ENCODE data around the gene CDH4. TPM values are rescaled to one million over a fixed set of nuclear protein-coding genes. Genes with fewer than 3 reads are reported as not detected.

Gene CDH4
- total RNA-seq, 1 donor, result 0.18 TPM

- no peak overlapping the region for H3K4me3 ChIP-seq (ENCODE audit: low read depth, low read length)
- no peak for TF ChIP-seq CTCF (IDR thresholded peaks at IDR 0.05; ENCODE audit: insufficient read depth, low read length)
- DNase-seq (ENCODE audit: low read depth), result no peak
Measured at GRCh38 chr20:61755971-61756845, 504.1 kb downstream of the CDH4 start.

GRCh38 chr20:61756966-61757677, 505.1 kb downstream of the CDH4 start:
- H3K4me3 ChIP-seq (ENCODE audit: low read depth, low read length), result no peak overlapping the region
- no peak for DNase-seq (ENCODE audit: low read depth)
- no peak for TF ChIP-seq CTCF (IDR thresholded peaks at IDR 0.05; ENCODE audit: insufficient read depth, low read length)

GRCh38 chr20:61757678-61758563, 505.9 kb downstream of the CDH4 start:
- no peak for TF ChIP-seq CTCF (IDR thresholded peaks at IDR 0.05; ENCODE audit: insufficient read depth, low read length)
- no peak for DNase-seq (ENCODE audit: low read depth)
- no peak overlapping the region for H3K4me3 ChIP-seq (ENCODE audit: low read depth, low read length)

- TF ChIP-seq CTCF (IDR thresholded peaks at IDR 0.05; ENCODE audit: insufficient read depth, low read length), result no peak
- no peak overlapping the region for H3K4me3 ChIP-seq (ENCODE audit: low read depth, low read length)
- no peak for DNase-seq (ENCODE audit: low read depth)
Measured at GRCh38 chr20:61758564-61759200, 506.6 kb downstream of the CDH4 start.

- H3K4me3 ChIP-seq (ENCODE audit: low read depth, low read length), result no peak overlapping the region
- no peak for DNase-seq (ENCODE audit: low read depth)
- TF ChIP-seq CTCF (IDR thresholded peaks at IDR 0.05; ENCODE audit: insufficient read depth, low read length), result no peak
Measured at GRCh38 chr20:61759286-61760065, 507.4 kb downstream of the CDH4 start.
